ENCODE measurements around the gene HS3ST4. TPM values are rescaled to one million over a fixed set of nuclear protein-coding genes. Genes with fewer than 3 reads are reported as not detected.

The HS3ST4 gene
- total RNA-seq, 1 donor from 2014 or later: 12.6 TPM

DNA sequence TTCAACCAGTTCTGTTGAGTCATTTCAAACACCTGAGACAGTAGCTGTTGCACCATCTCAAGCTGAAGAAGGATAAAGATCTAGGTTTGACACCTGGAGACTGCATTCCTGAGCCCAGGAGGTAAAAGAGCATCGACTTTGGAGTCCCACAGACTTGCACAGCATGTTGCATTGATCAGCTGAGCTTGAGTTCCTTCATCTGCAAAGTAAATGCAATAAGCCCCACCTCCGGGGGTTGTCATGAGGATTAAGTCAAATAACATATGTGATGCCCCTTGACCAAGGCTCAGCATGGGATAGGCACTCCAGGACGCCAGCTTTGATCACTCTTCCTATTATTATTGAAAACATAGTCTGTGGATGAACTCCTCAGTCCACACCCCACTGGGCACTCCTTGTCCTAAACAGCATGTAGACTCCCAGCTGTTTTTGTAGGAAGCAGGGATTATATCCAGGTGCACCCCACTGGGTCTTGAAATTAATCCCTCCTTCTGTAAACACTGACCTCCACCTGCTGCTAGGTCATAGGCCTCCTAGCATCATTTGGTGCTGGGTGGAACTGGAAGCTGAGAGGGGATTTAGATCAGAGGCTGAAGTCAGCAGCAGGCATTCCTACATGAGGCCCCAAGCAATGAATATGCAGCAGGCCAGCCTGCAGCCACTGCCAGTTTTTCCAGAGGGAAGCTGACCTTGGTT, 259.0 kb downstream of the HS3ST4 start:
- Mint-ChIP-seq H3K36me3 (no peaks in the 10 kb centered on the region), H3K4me3 (no peak overlapping the region), H3K9me3 (peaks cover 5% of the 10 kb centered on the region), H3K27ac (no peak overlapping the region), H3K4me1 (no peaks in the 10 kb centered on the region), H3K27me3 (ENCODE audit: low read depth) (peaks cover 5% of the 10 kb centered on the region)
- TF ChIP-seq, protein P1, sequence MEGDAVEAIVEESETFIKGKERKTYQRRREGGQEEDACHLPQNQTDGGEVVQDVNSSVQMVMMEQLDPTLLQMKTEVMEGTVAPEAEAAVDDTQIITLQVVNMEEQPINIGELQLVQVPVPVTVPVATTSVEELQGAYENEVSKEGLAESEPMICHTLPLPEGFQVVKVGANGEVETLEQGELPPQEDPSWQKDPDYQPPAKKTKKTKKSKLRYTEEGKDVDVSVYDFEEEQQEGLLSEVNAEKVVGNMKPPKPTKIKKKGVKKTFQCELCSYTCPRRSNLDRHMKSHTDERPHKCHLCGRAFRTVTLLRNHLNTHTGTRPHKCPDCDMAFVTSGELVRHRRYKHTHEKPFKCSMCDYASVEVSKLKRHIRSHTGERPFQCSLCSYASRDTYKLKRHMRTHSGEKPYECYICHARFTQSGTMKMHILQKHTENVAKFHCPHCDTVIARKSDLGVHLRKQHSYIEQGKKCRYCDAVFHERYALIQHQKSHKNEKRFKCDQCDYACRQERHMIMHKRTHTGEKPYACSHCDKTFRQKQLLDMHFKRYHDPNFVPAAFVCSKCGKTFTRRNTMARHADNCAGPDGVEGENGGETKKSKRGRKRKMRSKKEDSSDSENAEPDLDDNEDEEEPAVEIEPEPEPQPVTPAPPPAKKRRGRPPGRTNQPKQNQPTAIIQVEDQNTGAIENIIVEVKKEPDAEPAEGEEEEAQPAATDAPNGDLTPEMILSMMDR (IDR thresholded peaks at IDR 0.05; ENCODE audit: unreplicated experiment): no peak
- DNase-seq (ENCODE audit: low spot score in 2 of 2, unreplicated experiment in 2 of 2): no peak

DNA sequence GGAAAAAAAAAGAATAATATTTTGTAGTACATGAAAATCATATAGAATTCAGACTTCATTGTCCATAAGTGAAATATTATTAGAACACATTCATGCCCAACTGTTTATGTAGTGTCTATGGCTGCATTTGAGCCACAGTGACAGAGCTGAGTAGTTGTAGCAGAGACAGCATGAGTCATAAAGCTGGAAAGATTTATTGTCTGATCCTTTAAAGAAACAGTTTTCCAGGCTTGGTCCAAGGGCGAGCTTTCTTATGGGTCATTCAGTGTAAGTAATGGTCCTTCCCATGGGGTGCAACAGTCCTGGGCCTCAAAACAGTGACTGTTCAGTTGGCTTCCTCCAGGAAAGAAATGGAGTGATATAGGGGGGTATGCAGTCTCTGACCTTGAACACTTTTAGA, 260.2 kb downstream of the HS3ST4 start:
- TF ChIP-seq, protein P1 (IDR thresholded peaks at IDR 0.05; ENCODE audit: unreplicated experiment): no peak
- no peak for DNase-seq (ENCODE audit: low spot score in 2 of 2, unreplicated experiment in 2 of 2)
- H3K4me3 Mint-ChIP-seq: no peak overlapping the region
- no peaks in the 10 kb centered on the region for H3K36me3 Mint-ChIP-seq
- no peak overlapping the region for H3K27ac Mint-ChIP-seq
- H3K4me1 Mint-ChIP-seq: no peaks in the 10 kb centered on the region
- H3K9me3 Mint-ChIP-seq: peaks cover 5% of the 10 kb centered on the region
- H3K27me3 Mint-ChIP-seq (ENCODE audit: low read depth): peaks cover 8% of the 10 kb centered on the region

DNA sequence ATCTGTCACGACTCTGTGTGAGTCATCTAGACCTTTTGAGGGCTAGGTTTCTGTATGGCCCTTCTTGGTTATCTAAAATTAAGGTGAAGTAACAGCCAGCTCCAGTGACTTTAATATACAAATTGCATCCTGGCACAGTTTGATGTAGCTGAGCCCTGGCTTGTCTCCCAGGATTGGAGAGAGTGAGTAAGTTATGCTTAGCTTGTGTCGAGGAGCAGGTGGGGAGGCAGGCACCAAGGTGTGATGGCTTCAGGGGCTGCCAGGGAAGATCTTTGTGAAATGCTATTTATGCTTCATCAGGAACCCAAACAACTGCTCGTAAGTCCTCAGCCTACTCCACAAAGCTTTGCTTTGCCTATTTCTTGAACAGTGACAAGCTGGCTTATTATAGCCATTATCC, 261.2 kb downstream of the HS3ST4 start:
- TF ChIP-seq, protein P1 (IDR thresholded peaks at IDR 0.05; ENCODE audit: unreplicated experiment): no peak
- peaks cover 8% of the 10 kb centered on the region for H3K27me3 Mint-ChIP-seq (ENCODE audit: low read depth)
- H3K4me1 Mint-ChIP-seq: no peaks in the 10 kb centered on the region
- no peaks in the 10 kb centered on the region for H3K9me3 Mint-ChIP-seq
- no peaks in the 10 kb centered on the region for H3K36me3 Mint-ChIP-seq
- no peak overlapping the region for H3K27ac Mint-ChIP-seq
- DNase-seq (ENCODE audit: low spot score in 2 of 2, unreplicated experiment in 2 of 2): no peak
- H3K4me3 Mint-ChIP-seq: no peak overlapping the region

DNA sequence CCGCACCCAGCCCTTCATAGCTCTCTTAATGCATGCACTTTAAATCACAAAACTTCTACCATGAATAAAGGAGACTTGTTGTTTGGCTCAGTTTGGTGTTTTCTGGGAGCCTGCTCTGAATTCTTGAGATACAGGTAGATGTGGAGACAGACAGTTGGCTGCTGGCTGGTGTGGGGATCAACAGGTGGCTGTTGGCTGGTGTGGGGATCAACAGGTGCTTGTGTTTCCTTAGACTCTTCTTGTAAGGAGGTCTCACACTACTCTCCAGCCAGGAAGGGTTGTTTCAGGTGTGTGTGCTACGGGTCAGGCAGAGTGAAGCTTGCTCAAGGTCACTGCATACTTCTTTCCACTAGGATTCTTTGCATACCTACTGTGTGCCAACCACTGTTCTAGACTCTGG, 265.9 kb downstream of the HS3ST4 start:
- no peak for DNase-seq (ENCODE audit: low spot score in 2 of 2, unreplicated experiment in 2 of 2)
- Mint-ChIP-seq H3K27me3 (ENCODE audit: low read depth) (peaks cover 10% of the 10 kb centered on the region), H3K9me3 (peaks cover 8% of the 10 kb centered on the region), H3K4me1 (no peaks in the 10 kb centered on the region), H3K27ac (no peak overlapping the region), H3K36me3 (no peaks in the 10 kb centered on the region), H3K4me3 (no peak overlapping the region)
- TF ChIP-seq, protein P1 (IDR thresholded peaks at IDR 0.05; ENCODE audit: unreplicated experiment): no peak

DNA sequence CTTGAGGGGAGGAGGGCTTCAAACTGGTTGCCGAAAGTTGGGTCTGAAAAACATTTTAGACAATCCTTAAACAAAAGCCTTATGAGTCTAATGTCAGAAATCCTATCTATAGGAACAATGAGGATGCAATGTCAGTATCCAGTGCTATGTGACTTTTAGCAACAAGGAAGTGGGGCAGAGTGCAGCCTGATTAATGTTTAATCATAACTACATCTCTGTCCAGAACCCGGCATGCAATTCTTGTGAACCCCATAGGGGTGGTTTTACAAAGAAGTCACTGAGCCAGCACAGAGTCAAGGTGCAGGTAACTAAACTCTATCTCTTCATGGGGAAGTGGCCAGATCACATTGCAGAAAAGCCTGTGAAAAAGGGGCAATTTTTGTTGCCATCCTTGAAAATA, 267.5 kb downstream of the HS3ST4 start:
- Mint-ChIP-seq H3K27me3 (ENCODE audit: low read depth) (peaks cover 6% of the 10 kb centered on the region), H3K9me3 (peaks cover 8% of the 10 kb centered on the region), H3K4me1 (no peaks in the 10 kb centered on the region), H3K36me3 (no peaks in the 10 kb centered on the region), H3K27ac (no peak overlapping the region), H3K4me3 (no peak overlapping the region)
- TF ChIP-seq, protein P1 (IDR thresholded peaks at IDR 0.05; ENCODE audit: unreplicated experiment): no peak
- DNase-seq (ENCODE audit: low spot score in 2 of 2, unreplicated experiment in 2 of 2): no peak

Measured in mesothelial cell of epicardium (in vitro differentiated cells).